ENCODE results near the gene PDLIM5.

Gene PDLIM5

DNA sequence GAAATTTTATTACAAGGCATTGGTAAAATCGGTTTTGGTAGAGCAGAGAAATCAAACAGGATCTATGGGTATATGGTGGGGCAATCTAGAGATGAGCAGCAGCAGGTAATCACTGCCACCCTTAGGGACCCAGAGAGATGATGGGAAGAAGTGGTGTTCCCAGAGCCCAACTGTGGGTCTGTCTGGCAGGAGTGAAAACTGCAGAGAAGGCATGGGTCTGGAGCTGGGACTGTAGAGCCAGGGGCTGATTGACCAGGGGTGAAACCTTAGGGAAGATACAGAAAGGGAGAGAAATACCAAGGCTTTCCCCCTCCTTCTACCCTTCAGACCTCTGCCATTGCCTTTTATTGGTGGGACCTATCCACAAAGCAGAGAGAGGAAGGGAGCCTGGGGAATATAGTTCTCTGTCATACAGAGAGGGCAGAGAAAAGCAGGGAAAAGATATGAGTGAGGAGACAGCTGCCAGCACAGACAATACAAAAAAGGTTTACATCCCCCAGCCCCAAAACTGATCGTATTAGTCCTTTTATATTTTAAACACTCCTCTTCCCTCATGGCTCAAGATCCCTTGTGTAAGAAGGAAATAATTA, 28.7 kb downstream of the PDLIM5 start:
- no peak for TF ChIP-seq TAF1 (IDR thresholded peaks at IDR 0.05; ENCODE audit: borderline replicate concordance, low read depth, low read length)
- TF ChIP-seq POLR2AphosphoS5 (IDR thresholded peaks at IDR 0.05; ENCODE audit: low read depth, low read length), result no peak
- no peak for TF ChIP-seq POLR2A (IDR thresholded peaks at IDR 0.05; ENCODE audit: low read depth, low read length)
- FAIRE-seq, result no peak
- DNase-seq (ENCODE audit: insufficient read length), result no peak

GRCh38 chr4:94483895-94484294, 32.2 kb downstream of the PDLIM5 start:
- DNase-seq (ENCODE audit: insufficient read length) (no peak), FAIRE-seq (no peak)
- TF ChIP-seq POLR2A (IDR thresholded peaks at IDR 0.05; ENCODE audit: low read depth, low read length) (no peak), TAF1 (IDR thresholded peaks at IDR 0.05; ENCODE audit: borderline replicate concordance, low read depth, low read length) (no peak), POLR2AphosphoS5 (IDR thresholded peaks at IDR 0.05; ENCODE audit: low read depth, low read length) (no peak)

GRCh38 chr4:94484818-94485217, 33.1 kb downstream of the PDLIM5 start:
- TF ChIP-seq POLR2AphosphoS5 (IDR thresholded peaks at IDR 0.05; ENCODE audit: low read depth, low read length) (no peak), POLR2A (IDR thresholded peaks at IDR 0.05; ENCODE audit: low read depth, low read length) (no peak), TAF1 (IDR thresholded peaks at IDR 0.05; ENCODE audit: borderline replicate concordance, low read depth, low read length) (no peak)
- no peak for DNase-seq (ENCODE audit: insufficient read length)
- FAIRE-seq, result peak; percentile 44

- no peak for FAIRE-seq
- TF ChIP-seq TAF1 (IDR thresholded peaks at IDR 0.05; ENCODE audit: borderline replicate concordance, low read depth, low read length), result no peak
- no peak for DNase-seq (ENCODE audit: insufficient read length)
Observed at GRCh38 chr4:94486372-94486801, 34.6 kb downstream of the PDLIM5 start.

GRCh38 chr4:94488670-94489069, 36.9 kb downstream of the PDLIM5 start:
- no peak for DNase-seq (ENCODE audit: insufficient read length)
- no peak for TF ChIP-seq POLR2AphosphoS5 (IDR thresholded peaks at IDR 0.05; ENCODE audit: low read depth, low read length)
- TF ChIP-seq POLR2A (IDR thresholded peaks at IDR 0.05; ENCODE audit: low read depth, low read length), result no peak
- no peak for TF ChIP-seq TAF1 (IDR thresholded peaks at IDR 0.05; ENCODE audit: borderline replicate concordance, low read depth, low read length)
- no peak for FAIRE-seq

DNA sequence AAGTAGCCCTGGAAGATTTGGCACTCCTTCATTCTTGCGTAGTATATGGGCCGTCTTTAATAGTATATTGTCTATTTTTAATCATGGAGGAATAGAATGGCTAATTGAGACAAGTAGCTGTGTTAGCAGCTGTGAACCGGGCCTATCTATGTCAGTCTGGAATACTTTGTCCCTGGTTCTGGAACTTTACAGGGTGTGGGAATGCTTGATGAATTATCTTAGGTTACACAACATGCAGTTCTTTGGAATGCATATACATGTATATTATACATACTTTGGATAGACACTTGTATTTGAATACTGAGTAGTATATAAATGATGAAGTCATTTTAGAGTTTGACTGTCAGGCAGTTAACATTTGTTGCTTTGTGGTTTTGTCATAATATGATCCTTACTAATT, 37.4 kb downstream of the PDLIM5 start:
- DNase-seq (ENCODE audit: insufficient read length), result no peak
- FAIRE-seq, result no peak
- TF ChIP-seq POLR2A (IDR thresholded peaks at IDR 0.05; ENCODE audit: low read depth, low read length) (no peak), TAF1 (IDR thresholded peaks at IDR 0.05; ENCODE audit: borderline replicate concordance, low read depth, low read length) (no peak), POLR2AphosphoS5 (IDR thresholded peaks at IDR 0.05; ENCODE audit: low read depth, low read length) (no peak)

DNA sequence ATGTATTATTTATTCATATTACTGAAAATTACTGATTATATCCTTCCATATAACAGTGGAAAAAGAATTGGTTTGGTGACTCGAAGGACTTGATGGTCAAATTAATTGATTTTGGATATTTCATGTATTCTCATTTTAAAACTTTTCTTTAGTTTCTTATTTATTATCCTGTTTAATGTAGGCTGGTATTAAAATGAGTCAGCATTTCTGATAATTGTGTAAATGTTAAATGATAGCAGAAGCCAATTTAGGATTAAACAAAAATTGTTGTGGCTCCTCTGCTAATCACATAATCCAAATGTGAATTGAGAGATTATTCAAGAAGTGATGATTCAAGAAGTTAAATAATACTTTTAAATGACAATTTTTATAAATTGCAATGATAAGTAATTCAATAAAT, 38.7 kb downstream of the PDLIM5 start:
- DNase-seq (ENCODE audit: insufficient read length), result no peak
- FAIRE-seq, result no peak
- TF ChIP-seq POLR2A (IDR thresholded peaks at IDR 0.05; ENCODE audit: low read depth, low read length) (no peak), TAF1 (IDR thresholded peaks at IDR 0.05; ENCODE audit: borderline replicate concordance, low read depth, low read length) (no peak), POLR2AphosphoS5 (IDR thresholded peaks at IDR 0.05; ENCODE audit: low read depth, low read length) (no peak)

DNA sequence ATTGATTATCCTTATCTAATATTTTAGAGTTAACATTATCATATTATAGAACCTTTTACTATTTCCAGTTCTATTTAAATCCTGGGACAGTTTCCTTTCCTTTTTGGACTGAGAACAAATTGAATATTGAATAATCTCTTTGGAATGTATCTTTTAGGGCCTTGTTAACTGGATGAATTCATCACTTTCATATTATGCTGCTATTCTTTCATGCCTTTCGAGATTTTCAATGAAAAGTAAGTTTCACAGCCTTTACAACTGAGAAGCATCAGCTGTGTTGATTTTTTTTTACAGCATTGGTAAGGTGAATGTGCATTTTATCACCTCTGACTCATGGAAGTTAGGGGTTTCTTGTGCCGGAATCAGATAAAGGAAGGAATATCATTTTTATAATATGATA, 39.6 kb downstream of the PDLIM5 start:
- no peak for DNase-seq (ENCODE audit: insufficient read length)
- TF ChIP-seq TAF1 (IDR thresholded peaks at IDR 0.05; ENCODE audit: borderline replicate concordance, low read depth, low read length), result no peak
- TF ChIP-seq POLR2AphosphoS5 (IDR thresholded peaks at IDR 0.05; ENCODE audit: low read depth, low read length), result no peak
- TF ChIP-seq POLR2A (IDR thresholded peaks at IDR 0.05; ENCODE audit: low read depth, low read length), result no peak
- FAIRE-seq, result no peak

DNA sequence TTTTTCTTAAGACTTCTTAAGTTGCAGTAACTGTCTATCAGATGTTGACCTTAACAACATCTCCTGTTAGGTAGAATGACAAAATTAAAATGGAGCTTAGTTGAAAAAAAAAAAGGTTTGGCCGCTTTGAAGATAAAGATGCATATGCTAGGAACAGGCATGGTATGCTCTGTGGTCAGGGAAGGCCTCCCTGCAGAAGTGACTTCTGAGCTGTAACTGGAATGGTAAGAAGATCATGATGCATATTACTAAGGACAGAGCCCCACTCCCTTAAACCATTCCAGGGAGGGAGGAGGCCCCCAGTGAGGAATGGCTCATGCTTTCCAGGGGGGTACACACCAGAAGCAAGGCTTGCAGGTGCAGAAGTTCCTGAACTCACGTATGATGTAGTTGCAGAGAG, 43.7 kb downstream of the PDLIM5 start:
- DNase-seq (ENCODE audit: insufficient read length) (no peak), FAIRE-seq (no peak)
- TF ChIP-seq POLR2AphosphoS5 (IDR thresholded peaks at IDR 0.05; ENCODE audit: low read depth, low read length), result no peak
- no peak for TF ChIP-seq TAF1 (IDR thresholded peaks at IDR 0.05; ENCODE audit: borderline replicate concordance, low read depth, low read length)
- no peak for TF ChIP-seq POLR2A (IDR thresholded peaks at IDR 0.05; ENCODE audit: low read depth, low read length)

DNA sequence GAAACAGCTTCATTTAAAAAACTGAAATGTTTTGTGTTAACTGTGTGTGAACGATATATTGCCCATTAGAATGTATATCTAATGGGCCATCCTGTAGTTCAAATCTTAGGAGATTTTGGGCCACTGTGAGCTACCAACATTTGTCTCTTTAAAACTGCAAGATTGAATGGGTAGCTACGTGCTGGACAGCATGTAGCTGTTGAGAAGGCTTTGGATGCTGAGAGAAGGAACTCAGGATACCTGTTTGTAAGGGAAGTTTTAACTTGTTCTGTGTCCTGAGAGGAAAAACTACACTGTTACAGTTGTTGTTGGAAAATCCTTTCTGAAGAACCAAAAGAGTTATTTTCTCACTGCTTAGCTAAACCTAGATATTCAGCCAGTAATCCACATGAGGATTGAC, 45.9 kb downstream of the PDLIM5 start:
- no peak for DNase-seq (ENCODE audit: insufficient read length)
- TF ChIP-seq POLR2A (IDR thresholded peaks at IDR 0.05; ENCODE audit: low read depth, low read length), result no peak
- no peak for TF ChIP-seq POLR2AphosphoS5 (IDR thresholded peaks at IDR 0.05; ENCODE audit: low read depth, low read length)
- TF ChIP-seq TAF1 (IDR thresholded peaks at IDR 0.05; ENCODE audit: borderline replicate concordance, low read depth, low read length), result no peak
- FAIRE-seq, result no peak

DNA sequence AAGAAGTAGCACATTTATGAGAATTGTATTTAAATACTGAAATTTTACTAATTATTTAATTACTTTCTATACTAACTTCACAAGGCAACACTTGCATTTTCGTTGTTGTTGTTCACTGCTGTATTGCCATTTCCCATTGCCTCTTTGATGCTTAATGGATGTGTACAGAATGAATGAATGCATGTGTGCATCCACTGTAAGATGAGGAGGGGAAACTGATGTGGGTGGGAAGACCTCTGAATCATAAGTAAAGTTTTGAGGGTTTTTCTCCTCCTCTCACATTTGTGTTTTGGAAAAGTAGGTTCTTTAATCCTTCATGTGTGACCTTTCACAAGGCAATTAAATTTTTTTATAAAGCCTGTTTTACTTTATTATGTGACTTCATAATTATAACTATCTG, 46.8 kb downstream of the PDLIM5 start:
- no peak for TF ChIP-seq TAF1 (IDR thresholded peaks at IDR 0.05; ENCODE audit: borderline replicate concordance, low read depth, low read length)
- TF ChIP-seq POLR2AphosphoS5 (IDR thresholded peaks at IDR 0.05; ENCODE audit: low read depth, low read length), result no peak
- no peak for TF ChIP-seq POLR2A (IDR thresholded peaks at IDR 0.05; ENCODE audit: low read depth, low read length)
- DNase-seq (ENCODE audit: insufficient read length), result no peak
- FAIRE-seq, result no peak

- FAIRE-seq, result no peak
- DNase-seq (ENCODE audit: insufficient read length), result no peak
- TF ChIP-seq POLR2A (IDR thresholded peaks at IDR 0.05; ENCODE audit: low read depth, low read length) (no peak), TAF1 (IDR thresholded peaks at IDR 0.05; ENCODE audit: borderline replicate concordance, low read depth, low read length) (no peak), POLR2AphosphoS5 (IDR thresholded peaks at IDR 0.05; ENCODE audit: low read depth, low read length) (no peak)
Observed at GRCh38 chr4:94500685-94501084, 48.9 kb downstream of the PDLIM5 start.

DNA sequence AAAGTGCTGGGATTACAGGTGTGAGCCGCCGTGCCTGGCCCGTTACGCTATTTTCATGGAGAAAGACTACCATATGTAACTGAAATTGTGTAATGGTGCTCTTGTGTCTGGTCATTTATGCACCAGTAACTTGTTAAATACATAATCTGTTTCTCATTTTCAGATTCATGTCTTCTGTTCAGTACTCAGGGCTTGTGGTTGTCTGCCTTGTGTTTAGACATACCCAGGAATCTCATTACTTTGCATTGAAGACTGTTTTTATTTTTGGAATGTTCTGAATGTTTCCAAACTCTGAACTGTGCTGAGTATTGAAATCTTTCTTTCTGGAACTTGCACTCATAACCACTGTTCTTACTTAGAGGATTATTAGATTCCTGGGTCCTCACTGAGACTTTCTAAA, 52.8 kb downstream of the PDLIM5 start:
- DNase-seq (ENCODE audit: insufficient read length) (no peak), FAIRE-seq (no peak)
- TF ChIP-seq TAF1 (IDR thresholded peaks at IDR 0.05; ENCODE audit: borderline replicate concordance, low read depth, low read length) (no peak), POLR2AphosphoS5 (IDR thresholded peaks at IDR 0.05; ENCODE audit: low read depth, low read length) (no peak), POLR2A (IDR thresholded peaks at IDR 0.05; ENCODE audit: low read depth, low read length) (no peak)

Measured in GM12892 (cell line).